G401 (cell line): ENCODE data around the gene BRK1. TPM values are rescaled to one million over a fixed set of nuclear protein-coding genes. Genes with fewer than 3 reads are reported as not detected.
"Not testable (repeated sequence)": the region's sequence is repeated elsewhere in the genome, so short reads cannot be mapped to it uniquely, and the experiment has no call there.

ENCODE experiments used
- DNase-seq: peaks from one replicate; pipeline ENCODE4 v3.0.0-alpha.2; 2015; ENCODE audit warnings: low spot score
- in situ Hi-C: cut with HindIII; loops from 2 replicates; pipeline ENCODE4 v1.10.0; 2016; ENCODE audit warnings: low sequenced_read_pairs, mixed read lengths
- total RNA-seq: library from RNA; depleted of rRNA; stranded (reverse); fragments of >200 nt; shearing (Covaris generic); gene quantifications from 2 replicates; pipeline ENCODE4 v1.2.3, GENCODE V29; 2014; rRNA removed

BRK1 gene
- total RNA-seq: 114 and 121 TPM in 2 replicates

GRCh38 chr3:10115326-10116137, at the start of gene BRK1:
Gene BRK1, plus strand, starts transcription at chr3:10115675. Its CDS starts 27 bp downstream, at chr3:10115702.
- peak; percentile 97 for DNase-seq
- in situ Hi-C loops: no loop called here

DNA sequence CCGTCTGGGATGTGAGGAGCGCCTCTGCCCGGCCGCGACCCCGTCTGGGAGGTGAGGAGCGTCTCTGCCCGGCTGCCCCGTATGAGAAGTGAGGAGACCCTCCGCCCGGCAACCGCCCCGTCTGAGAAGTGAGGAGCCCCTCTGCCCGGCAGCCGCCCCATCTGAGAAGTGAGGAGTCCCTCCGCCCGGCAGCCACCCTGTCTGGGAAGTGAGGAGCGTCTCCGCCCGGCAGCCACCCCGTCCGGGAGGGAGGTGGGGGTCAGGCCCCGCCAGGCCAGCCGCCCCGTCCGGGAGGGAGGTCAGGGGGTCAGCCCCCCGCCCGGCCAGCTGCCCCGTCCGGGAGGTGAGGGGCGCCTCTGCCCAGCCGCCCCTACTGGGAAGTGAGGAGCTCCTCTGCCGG, 45.4 kb upstream of the BRK1 start:
- in situ Hi-C loops, DNase-seq: not testable (repeated sequence)

- in situ Hi-C loops: no loop called here
- no peak for DNase-seq
These were observed 40.8 kb upstream of the BRK1 start for GRCh38 chr3:10074666-10075065.

DNA sequence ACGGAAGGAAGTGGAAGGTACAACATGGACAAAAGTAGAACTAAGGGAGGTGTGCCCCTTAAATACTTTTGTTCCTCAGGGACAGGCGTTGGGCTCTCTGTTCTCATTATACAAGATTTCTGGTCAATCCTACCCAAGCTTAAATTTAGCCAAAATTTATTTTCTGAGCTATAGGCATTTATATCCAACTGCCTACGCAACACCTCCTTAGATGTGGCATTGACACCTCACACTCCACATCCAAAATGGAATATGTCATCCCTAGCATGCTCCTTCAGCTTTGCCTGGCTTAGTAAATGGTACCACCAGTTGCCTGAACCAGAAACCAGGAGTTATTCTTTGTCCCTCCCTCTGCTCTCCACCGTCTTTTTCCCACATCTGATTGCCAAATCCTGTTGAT, 33.6 kb upstream of the BRK1 start:
- in situ Hi-C loops: no loop called here
- no peak for DNase-seq

DNA sequence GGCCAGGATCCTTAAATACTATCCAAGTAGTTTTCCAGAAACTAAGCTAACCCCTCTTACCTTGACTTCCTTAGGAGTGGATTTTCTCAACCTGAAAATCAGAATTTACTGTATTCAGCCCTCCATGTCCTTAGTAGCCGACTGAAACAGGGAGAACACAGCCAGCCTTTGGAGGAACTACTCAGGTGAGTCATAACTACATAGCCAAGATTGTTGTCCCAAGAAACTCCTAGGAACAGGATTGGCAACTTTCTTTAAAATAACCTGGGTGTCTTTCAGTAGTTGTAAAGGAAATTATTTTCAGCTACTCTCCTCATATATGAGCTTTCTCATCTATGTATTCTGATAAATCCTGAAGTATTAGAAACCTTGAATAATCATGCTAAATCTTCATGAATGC, 29.7 kb upstream of the BRK1 start:
- DNase-seq: no peak
- in situ Hi-C loops: no loop called here

DNA sequence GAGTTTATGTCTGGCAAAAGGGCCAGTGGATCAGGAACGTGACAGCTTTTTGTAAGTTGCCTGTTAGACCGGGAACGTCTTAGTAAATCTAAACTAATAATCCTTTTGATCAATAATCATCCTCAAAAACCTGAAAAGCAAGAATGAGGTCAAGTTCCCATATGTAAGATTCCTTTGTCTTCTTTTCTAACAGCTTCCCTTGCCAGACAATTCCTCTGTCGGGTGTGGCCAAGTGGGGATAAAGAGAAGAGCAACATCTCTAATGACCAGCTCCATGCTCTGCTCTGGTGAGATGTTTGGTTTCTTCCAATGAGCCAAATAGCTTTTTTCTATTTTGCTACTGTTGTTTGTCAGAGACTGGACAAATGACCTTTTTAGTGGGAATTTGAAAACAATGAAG, 27.2 kb upstream of the BRK1 start:
- in situ Hi-C loops: no loop called here

GRCh38 chr3:10090179-10090578, 25.3 kb upstream of the BRK1 start:
- no peak for DNase-seq
- in situ Hi-C loops: no loop called here

More for the DNA sequence above, 27.2 kb upstream of the BRK1 start:
- DNase-seq: no peak

DNA sequence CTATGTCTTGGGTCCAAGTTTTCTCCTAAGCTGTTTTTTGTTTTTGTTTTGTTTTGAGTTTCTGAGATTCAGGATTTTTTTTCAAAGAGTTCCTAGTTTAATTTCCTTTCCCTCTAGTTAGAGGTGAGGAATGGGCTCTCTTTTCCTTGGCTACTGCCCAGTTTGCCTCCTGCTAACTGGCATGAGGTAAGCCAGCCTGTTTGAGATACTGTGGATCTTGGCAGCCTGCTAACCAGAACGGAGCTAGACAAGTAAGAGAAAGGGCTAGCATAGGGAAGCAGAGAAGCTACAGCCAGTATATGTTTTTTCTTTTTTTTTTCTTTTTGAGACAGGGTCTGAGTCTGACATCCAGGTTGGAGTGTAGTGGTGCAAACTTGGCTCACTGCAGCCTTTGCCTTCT, 24.7 kb upstream of the BRK1 start:
- in situ Hi-C loops: not testable (repeated sequence)

GRCh38 chr3:10091387-10091786, 24.1 kb upstream of the BRK1 start:
- DNase-seq, in situ Hi-C loops: not testable (repeated sequence)

More for the DNA sequence above, 24.7 kb upstream of the BRK1 start:
- DNase-seq: not testable (repeated sequence)

GRCh38 chr3:10093678-10094077, 21.8 kb upstream of the BRK1 start:
- no peak for DNase-seq
- in situ Hi-C loops: no loop called here

DNA sequence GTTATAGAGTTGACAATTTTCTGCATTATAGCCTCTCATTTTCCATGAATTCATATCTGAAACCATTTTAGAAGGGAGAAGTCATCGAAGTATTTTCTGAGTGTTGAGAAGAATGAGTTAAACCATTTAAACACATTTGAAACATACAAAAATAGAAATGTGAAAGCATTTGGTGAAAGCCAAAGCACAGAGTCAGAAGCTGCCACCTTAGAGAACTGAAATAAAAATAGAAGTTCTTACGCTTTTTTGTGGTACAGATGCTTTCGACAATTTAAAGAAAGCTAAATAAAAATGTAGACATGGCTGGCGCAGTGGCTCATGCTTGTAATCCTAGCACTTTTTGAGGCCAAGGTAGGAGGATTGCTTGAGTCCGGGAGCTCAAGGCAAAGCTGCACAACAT, 16.4 kb upstream of the BRK1 start:
- no peak for DNase-seq
- in situ Hi-C loops: no loop called here

- DNase-seq: no peak
- in situ Hi-C loops: no loop called here
These were observed 8.6 kb upstream of the BRK1 start for GRCh38 chr3:10106919-10107318.

- in situ Hi-C loops: no loop called here
- no peak for DNase-seq
These were observed 7.4 kb upstream of the BRK1 start, which contains the start of gene FANCD2OS for GRCh38 chr3:10108091-10108490. Gene FANCD2OS, minus strand, starts transcription at chr3:10108255. Its CDS starts 3,481 bp downstream, at chr3:10104774.

- in situ Hi-C loops: no loop called here
- DNase-seq: no peak
These were observed 624 bp downstream of the BRK1 start for GRCh38 chr3:10116138-10116460.

DNA sequence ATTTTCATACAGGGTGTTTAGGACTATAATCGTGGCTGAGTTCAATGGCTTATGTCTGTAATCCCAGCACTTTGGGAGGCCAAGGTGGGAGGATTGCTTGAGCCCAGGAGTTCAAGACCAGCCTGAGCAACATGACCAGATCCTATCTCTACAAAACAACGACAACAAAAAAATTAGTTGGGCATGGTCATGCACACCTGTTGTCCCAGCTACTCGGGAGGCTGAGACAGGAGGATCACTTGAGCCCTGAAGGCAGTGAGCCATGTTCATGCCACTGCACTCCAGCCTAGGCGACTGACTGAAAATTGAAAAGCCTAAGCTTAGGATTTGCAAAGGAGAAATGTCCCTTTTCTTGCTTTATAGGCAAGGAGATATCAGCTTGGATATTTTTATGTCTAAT, 1.5 kb downstream of the BRK1 start:
- DNase-seq: no peak
- in situ Hi-C loops: no loop called here

DNA sequence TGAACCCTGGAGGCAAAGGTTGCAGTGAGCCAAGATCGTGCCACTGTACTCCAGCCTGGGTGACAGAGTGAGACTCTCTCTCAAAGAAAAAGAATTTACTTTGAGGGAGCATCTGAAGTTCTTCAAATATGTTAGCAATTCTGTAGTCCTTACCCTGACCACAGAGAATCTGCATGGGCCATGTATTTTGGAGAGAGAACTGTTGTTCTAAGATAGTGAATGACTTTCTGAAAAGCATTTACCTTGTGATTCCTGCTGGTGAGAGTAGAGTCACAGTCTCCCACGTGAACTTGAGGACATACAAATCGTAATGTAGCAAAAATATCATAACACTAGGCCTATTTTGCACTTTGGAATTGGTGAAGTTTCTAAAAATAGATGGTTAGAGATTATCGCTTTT, 3.9 kb downstream of the BRK1 start:
- no peak for DNase-seq
- in situ Hi-C loops: no loop called here

- no peak for DNase-seq
- in situ Hi-C loops: no loop called here
These were observed 5.6 kb downstream of the BRK1 start for GRCh38 chr3:10121064-10121463.

DNA sequence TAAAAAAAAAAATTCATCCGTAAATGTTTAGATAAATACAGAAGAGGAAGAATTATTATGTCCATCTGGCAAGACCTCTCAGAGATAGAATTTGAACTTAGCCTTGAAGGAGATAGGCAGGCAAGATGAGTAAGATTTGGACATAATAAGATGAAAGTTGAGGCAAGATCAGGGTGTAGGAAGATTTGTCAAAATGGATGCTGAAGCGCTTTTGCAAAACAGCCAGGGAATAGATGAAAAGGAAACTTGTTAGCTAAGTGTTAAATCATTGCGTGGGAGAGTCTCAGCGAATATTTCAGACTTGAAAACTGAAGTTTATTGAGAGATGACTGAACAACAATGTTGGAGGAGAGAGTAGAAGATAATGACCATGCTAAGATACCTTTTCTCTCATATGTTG, 7.2 kb downstream of the BRK1 start:
- no peak for DNase-seq
- in situ Hi-C loops: no loop called here

DNA sequence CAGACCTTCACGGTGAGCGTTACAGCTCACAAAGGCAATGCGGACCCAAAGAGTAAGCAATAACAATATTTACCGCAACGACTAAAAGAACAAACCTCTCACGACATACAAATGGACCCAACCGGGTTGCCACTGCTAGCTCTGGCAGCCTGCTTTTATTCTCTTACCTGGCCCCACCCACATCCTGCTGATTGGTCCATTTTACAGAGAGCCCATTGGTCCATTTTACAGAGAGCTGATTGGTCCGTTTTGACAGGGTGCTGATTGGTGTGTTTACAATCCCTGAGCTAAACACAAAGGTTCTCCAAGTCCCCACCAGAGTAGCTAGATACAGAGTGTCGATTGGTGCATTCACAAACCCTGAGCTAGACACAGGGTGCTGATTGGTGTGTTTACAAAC, 20.4 kb downstream of the BRK1 start:
- DNase-seq, in situ Hi-C loops: not testable (repeated sequence)

DNA sequence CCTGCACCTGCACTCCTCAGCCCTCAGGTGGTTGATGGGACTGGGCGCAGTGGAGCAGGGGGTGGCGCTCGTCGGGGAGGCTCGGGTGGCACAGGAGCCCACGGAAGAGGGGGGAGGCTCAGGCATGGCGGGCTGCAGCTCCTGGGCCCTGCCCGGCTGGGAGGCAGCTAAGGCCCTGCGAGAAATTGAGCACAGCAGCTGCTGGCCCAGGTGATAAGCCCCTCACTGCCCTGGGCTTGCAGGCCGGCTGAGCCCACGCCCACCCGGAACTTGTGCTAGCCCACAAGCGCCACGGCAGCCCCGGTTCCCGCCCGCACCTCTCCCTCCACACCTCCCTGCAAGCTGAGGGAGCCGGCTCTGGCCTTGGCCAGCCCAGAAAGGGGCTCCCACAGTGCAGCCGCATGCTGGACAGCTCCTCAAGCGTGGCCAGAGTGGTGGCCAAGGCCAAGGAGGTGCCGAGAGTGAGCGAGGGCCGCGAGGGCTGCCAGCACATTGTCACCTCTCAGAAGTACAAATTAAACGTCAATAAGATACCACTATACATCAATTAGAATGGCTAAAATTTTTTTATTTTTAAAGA, 21.0 kb downstream of the BRK1 start:
- in situ Hi-C loops: no loop called here

GRCh38 chr3:10137178-10137577, 21.7 kb downstream of the BRK1 start:
- DNase-seq: no peak
- in situ Hi-C loops: no loop called here

More for the DNA sequence above, 21.0 kb downstream of the BRK1 start:
- no peak for DNase-seq
